Activated CD8-positive, alpha-beta memory T cell treated with anti-CD3 and anti-CD28 coated beads, Interleukin-2, amount 50 U/mL, for 48 hours (primary cell): Measurements from ENCODE around the gene ACSL5.

Experiments used
- DNase-seq: peaks from one replicate; pipeline ENCODE4 v3.0.0-alpha.2; 2020

Gene ACSL5

GRCh38 chr10:112373912-112374338 lies at the start of gene ACSL5:
TSS of gene ACSL5 (plus strand) at chr10:112374116. CDS start at chr10:112394947, 20,831 bp downstream.
- peak; percentile 42 for DNase-seq

GRCh38 chr10:112327678-112328077 lies 46.2 kb upstream of the ACSL5 start:
- no peak for DNase-seq

- DNase-seq = no peak
Observed at GRCh38 chr10:112330162-112330561, 43.8 kb upstream of the ACSL5 start.

GRCh38 chr10:112330607-112331160 lies 43.2 kb upstream of the ACSL5 start:
- DNase-seq = no peak

GRCh38 chr10:112332022-112332421 lies 41.9 kb upstream of the ACSL5 start:
- no peak for DNase-seq

GRCh38 chr10:112332509-112333228 lies 41.2 kb upstream of the ACSL5 start:
- no peak for DNase-seq

GRCh38 chr10:112333452-112333851 lies 40.5 kb upstream of the ACSL5 start:
- DNase-seq = no peak

- no peak for DNase-seq
Observed at GRCh38 chr10:112335111-112335867, 38.6 kb upstream of the ACSL5 start.

- DNase-seq = no peak
Observed at GRCh38 chr10:112335868-112336265, 38.0 kb upstream of the ACSL5 start.

GRCh38 chr10:112336556-112337201 lies 37.2 kb upstream of the ACSL5 start:
- no peak for DNase-seq

- DNase-seq = no peak
Observed at GRCh38 chr10:112338957-112339356, 35.0 kb upstream of the ACSL5 start.

- DNase-seq = no peak
Observed at GRCh38 chr10:112340601-112341000, 33.3 kb upstream of the ACSL5 start.

- DNase-seq = no peak
Observed at GRCh38 chr10:112343056-112343806, 30.7 kb upstream of the ACSL5 start.

- DNase-seq = no peak
Observed at GRCh38 chr10:112344261-112344660, 29.7 kb upstream of the ACSL5 start.

- no peak for DNase-seq
Observed at GRCh38 chr10:112345202-112345601, 28.7 kb upstream of the ACSL5 start.

- no peak for DNase-seq
Observed at GRCh38 chr10:112345743-112346142, 28.2 kb upstream of the ACSL5 start.

- no peak for DNase-seq
Observed at GRCh38 chr10:112346774-112347173, 27.1 kb upstream of the ACSL5 start.

GRCh38 chr10:112347709-112348671 lies 25.9 kb upstream of the ACSL5 start:
- no peak for DNase-seq

- DNase-seq = no peak
Observed at GRCh38 chr10:112348759-112349158, 25.2 kb upstream of the ACSL5 start.

GRCh38 chr10:112349521-112350085 lies 24.3 kb upstream of the ACSL5 start:
- no peak for DNase-seq

GRCh38 chr10:112351146-112351545 lies 22.8 kb upstream of the ACSL5 start:
- DNase-seq = no peak
